Activated CD4-positive, alpha-beta T cell treated with anti-CD3 and anti-CD28 coated beads, Interleukin-2, Interleukin-4, amounts not matched to agents 100 ng/mL and 50 ng/mL, durations not matched to agents 16 hours and 8 hours (primary cell): ENCODE measurements around the gene DCAF7.

Source experiments
- DNase-seq: peaks from one replicate; pipeline ENCODE4 v3.0.0-alpha.2; 2020; ENCODE audit warnings: low spot score

The DCAF7 gene

DNA sequence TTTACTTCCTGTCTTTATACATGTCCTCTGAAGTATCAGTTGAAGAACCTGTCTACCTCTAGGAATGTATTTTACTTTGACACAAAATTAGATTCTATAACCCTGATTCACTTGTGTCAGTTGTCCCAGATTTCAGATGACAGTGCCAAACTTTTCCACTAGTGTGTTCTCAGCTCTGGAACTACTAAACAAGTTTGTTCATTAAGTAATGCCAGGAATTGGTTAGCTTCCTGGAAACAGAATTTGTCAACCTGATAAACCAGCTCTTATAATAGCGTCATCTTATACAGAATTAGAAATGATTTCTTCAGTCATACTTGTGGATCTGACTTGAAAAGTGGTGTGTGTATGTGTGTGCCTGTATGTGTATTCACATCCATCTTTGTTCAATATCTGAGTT, 79.3 kb downstream of the DCAF7 start:
- DNase-seq = no peak

DNA sequence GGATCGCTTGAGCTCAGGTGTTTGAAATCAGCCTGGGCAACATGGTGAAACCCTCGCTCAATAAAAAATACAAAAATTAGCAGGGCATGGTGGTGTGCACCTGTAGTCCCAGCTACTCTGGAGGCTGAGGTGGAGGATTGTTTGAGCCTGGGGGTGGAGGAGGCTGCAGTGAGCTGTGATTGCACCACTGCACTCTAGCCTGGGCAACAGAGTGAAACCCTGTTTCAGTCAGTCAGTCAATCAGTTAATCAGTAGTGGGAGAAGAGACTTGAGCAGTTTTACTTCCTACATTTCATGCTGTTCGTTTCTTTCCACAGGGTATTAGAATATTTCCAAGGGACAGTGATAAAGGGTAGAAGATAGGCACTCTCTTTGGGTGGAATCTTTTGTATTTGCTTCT, 80.8 kb downstream of the DCAF7 start:
- DNase-seq = no peak

DNA sequence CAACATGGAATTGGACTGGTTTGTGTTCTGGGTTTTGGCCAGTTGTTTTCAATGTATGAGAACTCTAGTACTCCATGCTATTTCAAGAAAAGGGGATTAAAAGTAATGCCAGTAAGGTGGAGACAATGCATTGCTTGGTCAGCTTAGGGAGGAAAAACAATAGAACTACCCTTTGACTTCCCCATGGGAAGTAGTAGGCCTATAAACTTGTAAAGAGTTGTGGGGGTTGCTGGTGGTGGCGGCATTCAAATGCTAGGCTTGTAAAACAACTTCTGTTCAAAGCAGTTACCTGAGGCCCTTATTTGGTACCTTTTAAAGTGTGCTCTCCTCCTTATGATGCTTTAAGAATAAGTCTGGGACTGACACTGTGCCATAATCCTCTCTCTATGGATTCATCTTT, 81.3 kb downstream of the DCAF7 start:
- no peak for DNase-seq

DNA sequence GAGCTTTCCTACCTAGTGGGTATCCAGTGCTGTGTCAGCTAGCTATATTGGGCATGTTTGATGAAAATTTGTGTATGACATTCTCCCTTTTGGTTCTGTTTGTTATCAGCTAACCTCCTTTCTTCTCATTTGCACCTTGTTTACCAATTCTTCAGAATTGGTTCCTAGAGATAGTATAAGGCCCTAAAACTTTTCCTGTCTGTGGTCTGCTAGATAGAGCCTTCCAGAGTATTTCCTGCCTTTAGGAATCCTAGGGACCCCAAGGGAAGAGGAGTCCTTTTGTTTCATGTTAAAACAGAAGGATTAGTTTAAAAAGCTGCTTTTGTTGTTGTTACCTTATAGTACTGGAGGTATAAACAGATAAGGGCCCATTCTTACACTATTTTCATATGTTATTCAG, 83.5 kb downstream of the DCAF7 start:
- DNase-seq = no peak

DNA sequence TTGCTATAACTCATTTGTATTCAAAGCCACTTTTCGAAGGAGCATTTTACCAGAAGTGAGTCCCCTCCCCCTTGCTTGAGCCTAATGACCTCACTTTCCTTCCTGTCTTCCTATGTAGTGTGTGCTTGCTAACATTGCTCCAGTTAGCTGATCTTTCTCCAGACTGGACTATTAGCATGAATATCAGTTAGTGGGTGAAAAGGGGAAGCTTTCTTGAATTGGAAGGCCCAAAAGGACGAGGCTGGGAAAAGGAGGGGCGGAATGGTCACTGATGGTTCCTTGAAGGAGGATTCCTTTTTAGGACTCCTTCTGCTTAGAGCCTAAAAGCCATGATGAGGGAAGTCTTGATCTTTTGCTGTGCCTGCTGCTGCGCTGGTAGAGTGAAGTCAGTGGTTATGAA, 83.9 kb downstream of the DCAF7 start:
- no peak for DNase-seq

DNA sequence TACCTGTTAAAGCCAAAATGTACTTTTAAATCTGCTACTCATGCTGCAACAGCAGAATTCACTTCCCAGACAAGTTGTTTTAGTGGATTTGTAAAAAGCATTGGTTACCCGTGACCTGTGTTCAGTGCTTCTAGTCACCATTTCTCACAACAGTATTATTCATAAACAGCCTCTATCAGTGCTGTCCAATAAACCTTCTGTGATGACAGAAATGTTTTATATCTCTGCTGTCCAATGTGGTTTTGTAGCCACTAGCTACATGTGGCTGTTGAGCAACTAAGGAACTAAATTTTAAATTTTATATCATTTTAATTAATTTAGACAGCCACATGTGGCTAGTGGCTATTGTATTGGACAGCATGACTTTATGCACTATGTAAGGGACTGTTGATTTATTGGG, 84.5 kb downstream of the DCAF7 start:
- no peak for DNase-seq

DNA sequence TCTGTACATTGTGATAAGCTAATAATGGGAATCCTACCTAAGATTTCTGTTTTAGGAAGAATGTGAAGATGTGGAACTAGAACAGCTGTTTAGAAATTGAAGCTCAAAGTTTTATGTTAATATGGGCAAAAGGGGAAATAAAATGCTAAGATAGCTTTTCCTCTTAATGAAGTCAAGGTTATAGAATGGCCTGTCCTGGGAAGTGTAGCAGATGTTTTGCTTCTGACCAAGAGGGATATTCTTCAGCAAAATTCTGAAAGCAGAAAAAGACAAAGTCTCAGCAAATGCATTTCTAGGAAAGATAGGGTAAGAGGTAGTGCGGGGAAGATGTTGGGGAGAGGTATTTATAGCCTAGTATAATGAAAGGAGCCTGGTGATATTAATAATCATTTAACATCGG, 85.0 kb downstream of the DCAF7 start:
- no peak for DNase-seq

DNA sequence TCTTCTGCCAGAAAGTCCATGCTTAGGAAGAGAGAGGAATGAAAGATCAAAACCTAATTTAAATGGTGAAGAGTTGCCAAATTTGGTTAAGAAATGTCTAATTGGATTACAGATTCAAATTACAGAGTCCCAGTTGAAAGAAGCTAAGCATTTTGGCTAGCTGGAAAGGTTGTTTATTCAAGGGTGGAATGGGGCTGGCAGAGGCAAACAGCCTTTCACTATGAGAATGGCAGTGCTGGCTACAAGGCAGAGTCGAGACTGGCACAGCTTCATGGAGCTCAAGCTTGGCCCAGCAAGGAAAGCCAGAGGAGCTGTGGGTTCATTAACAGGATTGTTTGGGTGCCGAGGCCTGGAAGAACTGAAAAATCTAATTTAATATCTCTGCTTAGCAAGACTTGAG, 85.5 kb downstream of the DCAF7 start:
- DNase-seq = no peak

DNA sequence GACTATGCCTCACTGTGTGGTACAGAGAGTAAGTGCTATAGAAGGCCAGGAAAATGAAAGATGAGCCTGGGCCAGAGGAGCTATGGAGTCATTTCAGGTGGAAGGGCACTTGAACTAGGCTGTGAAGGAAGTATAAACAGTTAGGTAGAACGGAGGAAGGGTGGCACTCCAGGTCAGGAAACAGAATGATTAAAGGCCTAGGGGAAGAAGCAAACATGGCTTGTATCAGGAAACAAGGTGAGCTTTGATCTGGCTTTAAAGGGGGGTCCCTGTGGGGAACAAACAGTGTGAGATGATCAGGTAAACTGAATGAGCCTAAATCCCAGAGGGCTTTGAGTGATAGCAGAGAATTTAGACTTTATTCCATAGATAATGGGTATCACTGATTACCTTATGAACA, 88.8 kb downstream of the DCAF7 start:
- DNase-seq = no peak

DNA sequence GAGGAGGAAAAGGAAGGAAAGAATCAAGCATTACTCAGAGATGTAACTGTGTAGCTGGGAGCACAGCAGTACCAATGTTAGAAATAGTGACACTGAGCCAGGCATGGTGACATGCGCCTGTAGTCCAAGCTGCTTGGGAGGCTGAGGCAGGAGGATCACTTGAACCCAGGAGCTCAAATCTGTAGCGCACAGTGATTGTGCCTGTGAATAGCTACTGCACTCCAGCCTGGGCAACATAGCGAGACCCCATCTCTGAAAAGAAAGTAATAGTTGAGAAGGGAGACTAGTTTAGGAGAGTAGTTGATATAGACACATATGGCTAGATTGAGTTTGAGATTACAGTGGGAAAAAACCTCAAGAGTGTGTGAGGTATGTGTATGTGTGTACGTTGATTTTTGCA, 89.8 kb downstream of the DCAF7 start:
- DNase-seq = no peak

DNA sequence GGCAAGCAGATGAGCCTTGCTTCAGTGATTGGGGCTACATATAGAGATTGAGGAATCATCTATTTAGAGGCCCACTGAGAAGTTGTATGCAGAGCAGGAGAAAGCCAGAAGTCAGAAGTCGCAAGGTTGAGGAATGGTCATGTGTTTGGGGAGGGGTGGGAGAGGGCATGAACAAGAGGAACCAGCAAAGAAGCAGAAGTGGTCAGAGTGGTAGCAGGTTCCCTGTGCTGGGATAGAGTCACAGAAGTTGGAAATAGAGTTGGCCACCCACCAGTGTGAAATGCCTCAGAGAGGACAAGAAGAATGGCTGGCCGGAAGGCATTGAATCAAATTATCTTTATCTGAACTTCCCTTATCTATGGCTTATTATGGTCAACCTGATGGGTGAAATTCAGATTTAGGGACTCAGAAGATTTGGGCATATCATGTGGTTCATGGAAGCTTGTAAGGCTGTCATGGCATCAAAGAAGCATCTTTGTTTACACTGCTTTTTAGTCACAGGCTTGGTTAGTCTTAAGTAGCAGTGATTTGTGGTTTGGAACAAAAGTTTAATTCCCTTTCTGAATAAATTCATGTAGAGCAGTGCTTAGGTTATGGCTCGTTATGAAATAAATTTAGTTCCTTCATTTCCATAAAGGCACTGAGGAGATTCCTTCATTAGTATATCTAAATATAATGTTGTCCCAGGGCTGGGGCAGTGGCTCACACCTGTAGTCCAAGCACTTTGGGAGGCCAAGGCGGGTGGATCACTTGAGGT, 91.6 kb downstream of the DCAF7 start:
- no peak for DNase-seq
